Measurements from ENCODE around the gene FILIP1. TPM values are rescaled to one million over a fixed set of nuclear protein-coding genes. Genes with fewer than 3 reads are reported as not detected.

Gene FILIP1
- polyA plus RNA-seq, 2 of the 4 experiments (the other 2 are of a cell fraction) = 2.3 to 15.6 TPM

DNA sequence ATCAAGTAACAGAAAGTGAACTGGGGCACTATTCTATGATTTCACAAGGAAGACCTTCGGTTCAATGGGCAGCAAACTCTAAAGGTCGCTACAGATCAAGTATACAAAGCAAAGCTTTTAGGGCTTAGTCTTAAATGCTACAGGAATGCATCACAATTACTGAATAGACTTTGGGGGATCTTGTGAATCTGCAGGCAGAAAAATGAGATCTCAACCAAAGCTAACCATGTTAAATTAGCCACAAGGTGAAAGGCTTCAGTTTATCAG lies 111.0 kb downstream of the FILIP1 start:
- TF ChIP-seq, protein P1, sequence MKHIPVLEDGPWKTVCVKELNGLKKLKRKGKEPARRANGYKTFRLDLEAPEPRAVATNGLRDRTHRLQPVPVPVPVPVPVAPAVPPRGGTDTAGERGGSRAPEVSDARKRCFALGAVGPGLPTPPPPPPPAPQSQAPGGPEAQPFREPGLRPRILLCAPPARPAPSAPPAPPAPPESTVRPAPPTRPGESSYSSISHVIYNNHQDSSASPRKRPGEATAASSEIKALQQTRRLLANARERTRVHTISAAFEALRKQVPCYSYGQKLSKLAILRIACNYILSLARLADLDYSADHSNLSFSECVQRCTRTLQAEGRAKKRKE (CRISPR knock-in tag; IDR thresholded peaks at IDR 0.05; ENCODE audit: low read depth) = no peak
- no peak for TF ChIP-seq CEBPB (IDR thresholded peaks at IDR 0.05)
- no peak for TF ChIP-seq EP300 (IDR thresholded peaks at IDR 0.05)
- TF ChIP-seq RAD21 (conservative IDR thresholded peaks at IDR 0.05 in 1 of 2, IDR thresholded peaks at IDR 0.05 in 1 of 2) = no peak
- TF ChIP-seq POLR2A (IDR thresholded peaks at IDR 0.05; ENCODE audit: low read length) = no peak
- TF ChIP-seq RCOR1 (IDR thresholded peaks at IDR 0.05; ENCODE audit: low read depth, low read length) = no peak
- TF ChIP-seq MAFK (IDR thresholded peaks at IDR 0.05; ENCODE audit: partially characterized antibody) = no peak
- TF ChIP-seq FOSB (CRISPR knock-in tag; IDR thresholded peaks at IDR 0.05) = no peak
- no peak for TF ChIP-seq PHF8 (IDR thresholded peaks at IDR 0.05; ENCODE audit: borderline replicate concordance, low read depth)
- TF ChIP-seq KDM5A (IDR thresholded peaks at IDR 0.05) = no peak
- TF ChIP-seq HDAC2 (IDR thresholded peaks at IDR 0.05) = no peak
- no peak for TF ChIP-seq RNF2 (IDR thresholded peaks at IDR 0.05; ENCODE audit: borderline replicate concordance, low read depth)
- TF ChIP-seq HOXB5 (CRISPR knock-in tag; IDR thresholded peaks at IDR 0.05) = no peak
- TF ChIP-seq POLR2AphosphoS2 (conservative IDR thresholded peaks at IDR 0.05; ENCODE audit: low read length) = no peak
- no peak for TF ChIP-seq ZSCAN20 (CRISPR knock-in tag; IDR thresholded peaks at IDR 0.05)
- TF ChIP-seq, protein P2, sequence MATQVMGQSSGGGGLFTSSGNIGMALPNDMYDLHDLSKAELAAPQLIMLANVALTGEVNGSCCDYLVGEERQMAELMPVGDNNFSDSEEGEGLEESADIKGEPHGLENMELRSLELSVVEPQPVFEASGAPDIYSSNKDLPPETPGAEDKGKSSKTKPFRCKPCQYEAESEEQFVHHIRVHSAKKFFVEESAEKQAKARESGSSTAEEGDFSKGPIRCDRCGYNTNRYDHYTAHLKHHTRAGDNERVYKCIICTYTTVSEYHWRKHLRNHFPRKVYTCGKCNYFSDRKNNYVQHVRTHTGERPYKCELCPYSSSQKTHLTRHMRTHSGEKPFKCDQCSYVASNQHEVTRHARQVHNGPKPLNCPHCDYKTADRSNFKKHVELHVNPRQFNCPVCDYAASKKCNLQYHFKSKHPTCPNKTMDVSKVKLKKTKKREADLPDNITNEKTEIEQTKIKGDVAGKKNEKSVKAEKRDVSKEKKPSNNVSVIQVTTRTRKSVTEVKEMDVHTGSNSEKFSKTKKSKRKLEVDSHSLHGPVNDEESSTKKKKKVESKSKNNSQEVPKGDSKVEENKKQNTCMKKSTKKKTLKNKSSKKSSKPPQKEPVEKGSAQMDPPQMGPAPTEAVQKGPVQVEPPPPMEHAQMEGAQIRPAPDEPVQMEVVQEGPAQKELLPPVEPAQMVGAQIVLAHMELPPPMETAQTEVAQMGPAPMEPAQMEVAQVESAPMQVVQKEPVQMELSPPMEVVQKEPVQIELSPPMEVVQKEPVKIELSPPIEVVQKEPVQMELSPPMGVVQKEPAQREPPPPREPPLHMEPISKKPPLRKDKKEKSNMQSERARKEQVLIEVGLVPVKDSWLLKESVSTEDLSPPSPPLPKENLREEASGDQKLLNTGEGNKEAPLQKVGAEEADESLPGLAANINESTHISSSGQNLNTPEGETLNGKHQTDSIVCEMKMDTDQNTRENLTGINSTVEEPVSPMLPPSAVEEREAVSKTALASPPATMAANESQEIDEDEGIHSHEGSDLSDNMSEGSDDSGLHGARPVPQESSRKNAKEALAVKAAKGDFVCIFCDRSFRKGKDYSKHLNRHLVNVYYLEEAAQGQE (IDR thresholded peaks at IDR 0.05) = no peak
- no peak for TF ChIP-seq GATA3 (IDR thresholded peaks at IDR 0.05; ENCODE audit: borderline replicate concordance)
- TF ChIP-seq HOXB13 (CRISPR knock-in tag; IDR thresholded peaks at IDR 0.05; ENCODE audit: low read depth) = no peak
- H3K4me1 ChIP-seq = peaks cover 26% of the 10 kb centered on the region
- H3K4me2 ChIP-seq = peak overlapping the region; percentile 51
- no peak overlapping the region for H3K4me3 ChIP-seq
- H3K27ac ChIP-seq = peak overlapping the region; percentile 59 to 73
- DNase-seq (ENCODE audit: low read depth in 1 of 2, low spot score in 1 of 2) (no peak), FAIRE-seq (no peak), ATAC-seq (no peak)
- CTCF ChIA-PET = interaction anchor here (1.5 kb wide), 1 partner anchor 14 kb away, joined by 6 read pairs; no protein-coding TSS in a partner anchor
- no peaks in the 10 kb centered on the region for H3K9me3 ChIP-seq
- POLR2A ChIA-PET = no interaction called here
- 12% methylated on average over 2 of the region's 2 CpGs for WGBS (ENCODE audit: missing lambda C conversion rate)

DNA sequence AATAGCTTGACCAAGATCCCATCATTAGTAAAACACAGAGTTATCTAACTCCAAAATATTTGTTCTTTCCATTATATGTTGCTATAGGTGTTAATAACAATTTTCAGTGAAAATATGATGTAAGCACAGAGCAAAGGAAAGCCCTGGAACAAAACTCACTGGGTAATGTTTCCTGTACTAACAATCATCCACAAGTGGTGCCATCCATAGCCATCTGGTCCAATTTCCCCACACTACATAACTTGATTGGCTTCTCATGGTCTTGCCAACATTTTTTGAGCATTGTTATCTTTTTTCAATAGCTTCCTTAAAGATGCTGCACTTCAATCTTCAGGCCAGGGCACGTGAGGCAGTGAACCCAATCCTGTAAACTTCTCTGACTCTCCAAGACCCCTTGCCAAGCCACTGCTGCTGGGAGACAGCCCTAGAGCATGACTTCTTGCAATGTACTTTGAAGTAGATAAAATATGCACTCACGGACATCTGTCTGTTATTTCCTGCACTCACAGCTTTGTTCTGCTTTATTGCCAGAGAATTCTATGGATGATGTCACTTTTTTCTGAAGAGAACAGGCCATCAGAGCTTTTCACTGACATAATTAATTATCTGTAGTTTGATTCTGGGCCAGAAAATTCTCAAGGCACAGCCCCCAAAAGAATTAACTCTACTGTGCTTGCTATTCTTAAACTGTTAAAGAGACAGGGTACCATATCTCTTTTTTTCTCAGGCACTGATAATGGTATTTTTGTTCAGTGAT lies 111.5 kb downstream of the FILIP1 start:
- 20% methylated on average over 2 of the region's 2 CpGs for WGBS (ENCODE audit: missing lambda C conversion rate)
- POLR2A ChIA-PET = no interaction called here

More for the DNA sequence above, 111.5 kb downstream of the FILIP1 start:
- CTCF ChIA-PET = interaction anchor here (1.5 kb wide), 1 partner anchor 13 kb away, joined by 6 read pairs; no protein-coding TSS in a partner anchor
- peaks cover 31% of the 10 kb centered on the region for H3K4me1 ChIP-seq
- H3K27ac ChIP-seq = peak overlapping the region; percentile 59 to 73
- ATAC-seq = peak in 1 of 2 experiments; percentile 47; a peak in 3 of 6 replicates
- TF ChIP-seq HEYL (CRISPR knock-in tag; IDR thresholded peaks at IDR 0.05) = no peak
- TF ChIP-seq, protein P3, sequence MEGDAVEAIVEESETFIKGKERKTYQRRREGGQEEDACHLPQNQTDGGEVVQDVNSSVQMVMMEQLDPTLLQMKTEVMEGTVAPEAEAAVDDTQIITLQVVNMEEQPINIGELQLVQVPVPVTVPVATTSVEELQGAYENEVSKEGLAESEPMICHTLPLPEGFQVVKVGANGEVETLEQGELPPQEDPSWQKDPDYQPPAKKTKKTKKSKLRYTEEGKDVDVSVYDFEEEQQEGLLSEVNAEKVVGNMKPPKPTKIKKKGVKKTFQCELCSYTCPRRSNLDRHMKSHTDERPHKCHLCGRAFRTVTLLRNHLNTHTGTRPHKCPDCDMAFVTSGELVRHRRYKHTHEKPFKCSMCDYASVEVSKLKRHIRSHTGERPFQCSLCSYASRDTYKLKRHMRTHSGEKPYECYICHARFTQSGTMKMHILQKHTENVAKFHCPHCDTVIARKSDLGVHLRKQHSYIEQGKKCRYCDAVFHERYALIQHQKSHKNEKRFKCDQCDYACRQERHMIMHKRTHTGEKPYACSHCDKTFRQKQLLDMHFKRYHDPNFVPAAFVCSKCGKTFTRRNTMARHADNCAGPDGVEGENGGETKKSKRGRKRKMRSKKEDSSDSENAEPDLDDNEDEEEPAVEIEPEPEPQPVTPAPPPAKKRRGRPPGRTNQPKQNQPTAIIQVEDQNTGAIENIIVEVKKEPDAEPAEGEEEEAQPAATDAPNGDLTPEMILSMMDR (IDR thresholded peaks at IDR 0.05) = no peak
- TF ChIP-seq HOXB13 (CRISPR knock-in tag; IDR thresholded peaks at IDR 0.05; ENCODE audit: low read depth) = no peak
- TF ChIP-seq FOSB (CRISPR knock-in tag; IDR thresholded peaks at IDR 0.05) = no peak
- TF ChIP-seq RARB (CRISPR knock-in tag; IDR thresholded peaks at IDR 0.05) = no peak
- TF ChIP-seq NR3C1 (IDR thresholded peaks at IDR 0.05) = no peak
- TF ChIP-seq BHLHE40 (IDR thresholded peaks at IDR 0.05; ENCODE audit: low read depth, low read length) = no peak
- no peak for TF ChIP-seq HOXA7 (CRISPR knock-in tag; IDR thresholded peaks at IDR 0.05)
- TF ChIP-seq NFE2L2 (conservative IDR thresholded peaks at IDR 0.05; ENCODE audit: low read length) = no peak
- no peak for TF ChIP-seq RCOR1 (IDR thresholded peaks at IDR 0.05; ENCODE audit: low read depth, low read length)
- TF ChIP-seq CBX2 (IDR thresholded peaks at IDR 0.05; ENCODE audit: borderline replicate concordance, low read depth) = no peak
- no peak overlapping the region for H3K4me3 ChIP-seq
- peak overlapping the region; percentile 51 for H3K4me2 ChIP-seq
- DNase-seq (ENCODE audit: low read depth in 1 of 2, low spot score in 1 of 2) = peak in 1 of 2 experiments; percentile 34
- no peak for FAIRE-seq
- H3K9me3 ChIP-seq = no peaks in the 10 kb centered on the region

Data from A549 (cell line).